Smooth muscle cell (in vitro differentiated cells): ENCODE measurements around the gene CADPS2. TPM values are rescaled to one million over a fixed set of nuclear protein-coding genes. Genes with fewer than 3 reads are reported as not detected.

Experiments
- DNase-seq: peaks from one replicate; lab custom pipeline; 2025; ENCODE audit not compliant: unreplicated experiment; lab: John Stamatoyannopoulos, UW
- H2AFZ ChIP-seq: fragments of 200-600 bp; sonication (generic); 2 replicates; pipeline ENCODE4 v1.6.0; 2016; ENCODE audit warnings: antibody characterized with exemption, low read depth, mild to moderate bottlenecking
- H3F3A ChIP-seq: fragments of 200-600 bp; sonication (generic); 2 replicates; pipeline ENCODE4 v1.6.0; 2017; ENCODE audit warnings: antibody characterized with exemption, low read depth
- H3K27ac ChIP-seq: fragments of 200-600 bp; sonication (generic); 2 replicates; pipeline ENCODE4 v1.5.1; 2016; ENCODE audit warnings: low read depth, mild to moderate bottlenecking
- H3K27me3 ChIP-seq: fragments of 200-600 bp; sonication (generic); 2 replicates; pipeline ENCODE4 v1.6.1; 2016; ENCODE audit warnings: low read depth, mild to moderate bottlenecking
- H3K36me3 ChIP-seq: fragments of 200-600 bp; sonication (generic); 2 replicates; pipeline ENCODE4 v1.5.1; 2016; ENCODE audit warnings: low read depth
- H3K4me1 ChIP-seq: fragments of 200-600 bp; sonication (generic); 2 replicates; pipeline ENCODE4 v1.5.1; 2016; ENCODE audit warnings: low read depth
- H3K4me2 ChIP-seq: fragments of 200-600 bp; sonication (generic); 2 replicates; pipeline ENCODE4 v1.6.0; 2016; ENCODE audit warnings: mild to moderate bottlenecking
- H3K4me3 ChIP-seq: fragments of 200-600 bp; sonication (generic); 2 replicates; pipeline ENCODE4 v1.5.1; 2016; ENCODE audit warnings: mild to moderate bottlenecking
- H3K79me2 ChIP-seq: fragments of 200-600 bp; sonication (generic); 2 replicates; pipeline ENCODE4 v1.6.0; 2016; ENCODE audit warnings: low read depth, mild to moderate bottlenecking
- H3K9ac ChIP-seq: fragments of 200-600 bp; sonication (generic); 2 replicates; pipeline ENCODE4 v1.6.0; 2016; ENCODE audit warnings: low read depth
- H3K9me3 ChIP-seq: fragments of 200-600 bp; sonication (generic); replicated peaks from 2 replicates; pipeline ENCODE4 v1.5.1; 2016; ENCODE audit warnings: low read depth
- H4K20me1 ChIP-seq: fragments of 200-600 bp; sonication (generic); 2 replicates; pipeline ENCODE4 v1.6.0; 2016; ENCODE audit warnings: low read depth
- WGBS: methylation state at CpG from one replicate; pipeline ENCODE4 v1.1.7; 2016; ENCODE audit warnings: low lambda C conversion rate; 5-methylcytosine and 5-hydroxymethylcytosine counted together
- polyA plus RNA-seq: library from polyadenylated mRNA; unstranded; fragments of >200 nt; fragmentation: Nextera tagmentation; extraction: Ambion mirVana; gene quantifications from 2 replicates; pipeline ENCODE4 v1.2.1, GENCODE V29; 2016
- total RNA-seq: library from RNA; depleted of rRNA; stranded (reverse); fragments of >200 nt; gene quantifications from 2 replicates; pipeline ENCODE4 v1.2.3, GENCODE V29; 2014
- TF ChIP-seq, protein P1 (sequence below): fragments of 200-600 bp; sonication (generic); IDR thresholded peaks from 2 replicates; pipeline ENCODE4 v1.5.1; 2017; ENCODE audit warnings: borderline replicate concordance, mild to moderate bottlenecking, antibody characterized with exemption; ENCODE audit not compliant: insufficient read depth, poor library complexity, severe bottlenecking

CADPS2 gene
- total and polyA plus RNA-seq, 2 experiments from 2014 or later, result 8.5 to 15.6 TPM

DNA sequence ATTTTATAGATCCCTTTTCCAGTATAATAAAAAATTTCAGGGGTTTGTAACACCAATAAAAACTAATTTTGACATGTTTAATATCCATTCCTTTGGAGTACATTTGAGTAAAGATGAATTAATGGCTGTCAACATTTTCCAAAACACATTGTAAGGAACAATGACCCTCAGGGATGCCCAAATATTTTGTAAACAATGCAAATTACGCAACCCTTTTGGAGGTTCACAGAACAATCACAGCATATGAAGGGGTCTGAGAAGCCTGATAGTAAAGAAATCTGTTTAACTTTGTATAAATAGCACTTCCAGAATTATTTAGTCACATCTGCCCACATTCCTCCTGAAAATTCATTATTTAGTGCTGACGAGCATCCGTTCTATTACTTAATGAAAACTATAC is 428.9 kb downstream of the CADPS2 start:
- H4K20me1 ChIP-seq, result no peaks in the 10 kb centered on the region
- no peak overlapping the region for H3K4me2 ChIP-seq
- H3K79me2 ChIP-seq, result no peaks in the 10 kb centered on the region
- H3K9me3 ChIP-seq, result no peaks in the 10 kb centered on the region
- H2AFZ ChIP-seq, result no peak overlapping the region
- peaks cover 14% of the 10 kb centered on the region for H3K4me1 ChIP-seq
- H3K4me3 ChIP-seq, result no peak overlapping the region
- no peak overlapping the region for H3K27ac ChIP-seq
- no peaks in the 10 kb centered on the region for H3K27me3 ChIP-seq
- no peaks in the 10 kb centered on the region for H3F3A ChIP-seq
- H3K9ac ChIP-seq, result no peak overlapping the region
- DNase-seq, result no peak
- WGBS, result 93% methylated on average over 3 of the region's 3 CpGs
- TF ChIP-seq, protein P1, sequence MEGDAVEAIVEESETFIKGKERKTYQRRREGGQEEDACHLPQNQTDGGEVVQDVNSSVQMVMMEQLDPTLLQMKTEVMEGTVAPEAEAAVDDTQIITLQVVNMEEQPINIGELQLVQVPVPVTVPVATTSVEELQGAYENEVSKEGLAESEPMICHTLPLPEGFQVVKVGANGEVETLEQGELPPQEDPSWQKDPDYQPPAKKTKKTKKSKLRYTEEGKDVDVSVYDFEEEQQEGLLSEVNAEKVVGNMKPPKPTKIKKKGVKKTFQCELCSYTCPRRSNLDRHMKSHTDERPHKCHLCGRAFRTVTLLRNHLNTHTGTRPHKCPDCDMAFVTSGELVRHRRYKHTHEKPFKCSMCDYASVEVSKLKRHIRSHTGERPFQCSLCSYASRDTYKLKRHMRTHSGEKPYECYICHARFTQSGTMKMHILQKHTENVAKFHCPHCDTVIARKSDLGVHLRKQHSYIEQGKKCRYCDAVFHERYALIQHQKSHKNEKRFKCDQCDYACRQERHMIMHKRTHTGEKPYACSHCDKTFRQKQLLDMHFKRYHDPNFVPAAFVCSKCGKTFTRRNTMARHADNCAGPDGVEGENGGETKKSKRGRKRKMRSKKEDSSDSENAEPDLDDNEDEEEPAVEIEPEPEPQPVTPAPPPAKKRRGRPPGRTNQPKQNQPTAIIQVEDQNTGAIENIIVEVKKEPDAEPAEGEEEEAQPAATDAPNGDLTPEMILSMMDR, result no peak
- no peaks in the 10 kb centered on the region for H3K36me3 ChIP-seq

DNA sequence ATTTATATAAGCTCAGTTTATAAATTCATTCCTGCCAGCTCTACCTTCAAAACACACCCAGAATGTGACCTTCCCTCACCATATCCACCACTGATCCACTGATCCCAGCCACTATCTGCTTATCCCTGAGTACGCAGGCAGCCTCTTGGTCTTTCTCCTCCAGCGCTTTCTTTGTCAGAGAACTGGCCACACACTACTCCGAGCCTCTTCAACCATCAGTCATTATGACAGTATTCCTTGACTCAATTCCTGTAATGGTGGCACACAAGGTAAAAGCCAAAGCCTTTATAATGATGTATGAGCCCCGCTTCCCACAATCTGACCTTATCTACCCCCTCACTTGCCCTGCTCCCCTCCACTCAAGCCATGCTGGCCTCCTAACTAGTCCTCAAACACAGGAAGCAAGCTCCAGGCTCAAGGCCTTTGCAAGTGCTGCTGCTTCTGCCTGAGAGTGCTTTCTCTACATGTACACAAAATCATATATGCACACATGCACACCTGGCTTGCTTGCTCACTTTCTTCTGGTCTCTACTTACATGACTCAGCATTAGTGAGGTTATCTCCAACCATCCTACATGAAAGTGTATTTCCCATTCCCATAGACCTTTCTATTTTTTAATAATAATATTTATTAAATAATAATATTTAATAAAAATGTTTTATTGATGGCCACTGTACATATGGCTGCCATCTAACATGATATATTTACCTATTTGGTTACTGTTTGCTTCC is 431.3 kb downstream of the CADPS2 start:
- Histone ChIP-seq H4K20me1 (no peaks in the 10 kb centered on the region), H3K27ac (no peak overlapping the region), H3K9ac (no peak overlapping the region)

DNA sequence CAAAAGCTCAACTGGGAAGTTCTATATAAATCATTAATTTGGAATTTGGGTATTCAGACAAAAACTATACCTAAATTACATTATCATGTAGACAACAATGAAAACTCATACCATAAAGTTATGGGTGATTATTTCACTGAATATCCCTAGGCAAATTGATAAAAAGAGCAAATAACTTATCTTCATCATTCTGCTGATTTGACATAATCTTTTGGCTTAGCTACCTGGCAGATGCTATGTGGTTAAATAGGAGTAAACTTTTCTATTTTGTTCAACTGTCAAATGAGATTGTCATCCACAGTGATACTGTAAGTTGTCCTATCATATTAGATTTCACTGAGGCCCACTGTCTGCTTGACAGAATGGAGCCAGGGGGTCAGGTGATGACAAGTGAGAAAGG is 432.8 kb downstream of the CADPS2 start:
- DNase-seq, result no peak
- Histone ChIP-seq H3K27ac (no peak overlapping the region), H3K4me2 (no peak overlapping the region), H3K4me1 (peaks cover 21% of the 10 kb centered on the region), H4K20me1 (no peaks in the 10 kb centered on the region), H3K36me3 (no peaks in the 10 kb centered on the region), H2AFZ (no peak overlapping the region), H3K4me3 (no peak overlapping the region), H3K9me3 (no peaks in the 10 kb centered on the region), H3K9ac (no peak overlapping the region), H3K79me2 (no peaks in the 10 kb centered on the region), H3K27me3 (no peaks in the 10 kb centered on the region), H3F3A (no peaks in the 10 kb centered on the region)
- TF ChIP-seq, protein P1, result no peak

More for the DNA sequence above, 431.3 kb downstream of the CADPS2 start:
- no peaks in the 10 kb centered on the region for H3K27me3 ChIP-seq
- no peak for DNase-seq
- H3K36me3 ChIP-seq, result no peaks in the 10 kb centered on the region
- no peak overlapping the region for H2AFZ ChIP-seq
- no peaks in the 10 kb centered on the region for H3K79me2 ChIP-seq
- TF ChIP-seq, protein P1, result no peak
- H3F3A ChIP-seq, result no peaks in the 10 kb centered on the region
- no peak overlapping the region for H3K4me2 ChIP-seq
- peaks cover 14% of the 10 kb centered on the region for H3K4me1 ChIP-seq
- H3K9me3 ChIP-seq, result no peaks in the 10 kb centered on the region
- no peak overlapping the region for H3K4me3 ChIP-seq
- WGBS, result 95% methylated on average over 4 of the region's 4 CpGs
